Activated CD4-positive, alpha-beta memory T cell treated with anti-CD3 and anti-CD28 coated beads, Interleukin-2, amount 10 ng/mL, durations not matched to agents 7 days and 5 days (primary cell): ENCODE results near the gene NECTIN1. TPM values are rescaled to one million over a fixed set of nuclear protein-coding genes. Genes with fewer than 3 reads are reported as not detected.

Experiments used
- CTCF ChIA-PET: fragments of 350-600 bp; sonication (Branson Sonifier 250); formaldehyde crosslinking; loops from one replicate; lab custom pipeline; 2021; ENCODE audit warnings: antibody characterized with exemption, inconsistent platforms; lab: Charles Lee
- POLR2A ChIA-PET: fragments of 350-600 bp; sonication (Branson Sonifier 250); formaldehyde crosslinking; loops from one replicate; lab custom pipeline; 2021; ENCODE audit warnings: antibody characterized with exemption; lab: Charles Lee
- DNase-seq: peaks from one replicate; pipeline ENCODE4 v3.0.0-alpha.2; 2020
- H3K27ac Mint-ChIP-seq: one replicate; pipeline ENCODE4 v1.8.0; 2021; ENCODE audit warnings: mild to moderate bottlenecking, mixed read lengths
- H3K27me3 Mint-ChIP-seq: one replicate; pipeline ENCODE4 v1.8.0; 2021; ENCODE audit warnings: mixed read lengths
- H3K36me3 Mint-ChIP-seq: one replicate; pipeline ENCODE4 v1.8.0; 2021; ENCODE audit warnings: low read depth, mixed read lengths
- H3K4me1 Mint-ChIP-seq: one replicate; pipeline ENCODE4 v1.8.0; 2021; ENCODE audit warnings: mixed read lengths
- H3K4me3 Mint-ChIP-seq: one replicate; pipeline ENCODE4 v1.8.0; 2021; ENCODE audit warnings: mild to moderate bottlenecking, mixed read lengths
- H3K9me3 Mint-ChIP-seq: one replicate; pipeline ENCODE4 v1.8.0; 2021; ENCODE audit warnings: mixed read lengths
- total RNA-seq, 2 experiments: library from RNA; stranded (reverse); gene quantifications; one replicate each; pipeline ENCODE4 v1.2.3, GENCODE V29; 2021

Gene NECTIN1
- total RNA-seq, 2 experiments from 2014 or later: 1.7 to 1.9 TPM

- ChIA-PET CTCF (interaction anchor here (0.7 to 1.9 kb wide), 3 partner anchors 65 to 505 kb away, joined by 3 to 6 read pairs (median 5); partner anchors contain the start of gene NECTIN1), POLR2A (no interaction called here)
- Mint-ChIP-seq H3K36me3 (no peaks in the 10 kb centered on the region), H3K27me3 (peaks cover 6% of the 10 kb centered on the region), H3K27ac (no peak overlapping the region), H3K4me3 (no peak overlapping the region), H3K9me3 (no peaks in the 10 kb centered on the region), H3K4me1 (no peaks in the 10 kb centered on the region)
- DNase-seq: no peak
These were observed 64.9 kb downstream of the NECTIN1 start for GRCh38 chr11:119664063-119664572.

- CTCF ChIA-PET: interaction anchor here (1.9 kb wide), 1 partner anchor 66 kb away, joined by 6 read pairs; the partner anchor contains the start of gene NECTIN1
- peaks cover 5% of the 10 kb centered on the region for H3K27me3 Mint-ChIP-seq
These were observed 65.7 kb downstream of the NECTIN1 start for GRCh38 chr11:119663279-119663678.

GRCh38 chr11:119661226-119661625 is 67.8 kb downstream of the NECTIN1 start:
- H3K9me3 Mint-ChIP-seq: no peaks in the 10 kb centered on the region
- no peaks in the 10 kb centered on the region for H3K27me3 Mint-ChIP-seq
- H3K36me3 Mint-ChIP-seq: no peaks in the 10 kb centered on the region
- CTCF ChIA-PET: no interaction called here
- no peaks in the 10 kb centered on the region for H3K4me1 Mint-ChIP-seq
- POLR2A ChIA-PET: no interaction called here
- H3K27ac Mint-ChIP-seq: no peak overlapping the region
- no peak overlapping the region for H3K4me3 Mint-ChIP-seq
- no peak for DNase-seq

More at GRCh38 chr11:119663279-119663678, 65.7 kb downstream of the NECTIN1 start:
- H3K27ac Mint-ChIP-seq: no peak overlapping the region
- POLR2A ChIA-PET: no interaction called here
- no peaks in the 10 kb centered on the region for H3K9me3 Mint-ChIP-seq
- H3K4me3 Mint-ChIP-seq: no peak overlapping the region
- no peaks in the 10 kb centered on the region for H3K36me3 Mint-ChIP-seq
- H3K4me1 Mint-ChIP-seq: no peaks in the 10 kb centered on the region
- DNase-seq: no peak

- ChIA-PET CTCF (no interaction called here), POLR2A (no interaction called here)
- no peaks in the 10 kb centered on the region for H3K36me3 Mint-ChIP-seq
- no peak overlapping the region for H3K27ac Mint-ChIP-seq
- H3K4me1 Mint-ChIP-seq: no peaks in the 10 kb centered on the region
- H3K4me3 Mint-ChIP-seq: no peak overlapping the region
- no peaks in the 10 kb centered on the region for H3K9me3 Mint-ChIP-seq
- no peak for DNase-seq
- no peaks in the 10 kb centered on the region for H3K27me3 Mint-ChIP-seq
These were observed 68.9 kb downstream of the NECTIN1 start for GRCh38 chr11:119659971-119660723.

GRCh38 chr11:119652907-119653659 is 75.9 kb downstream of the NECTIN1 start:
- H3K27me3 Mint-ChIP-seq: peaks cover 2% of the 10 kb centered on the region
- no peaks in the 10 kb centered on the region for H3K36me3 Mint-ChIP-seq
- ChIA-PET POLR2A (no interaction called here), CTCF (interaction anchor here (0.8 kb wide), 1 partner anchor 76 kb away, joined by 3 read pairs; the partner anchor contains the start of gene NECTIN1)
- H3K4me3 Mint-ChIP-seq: no peak overlapping the region
- no peak overlapping the region for H3K27ac Mint-ChIP-seq
- peaks cover 2% of the 10 kb centered on the region for H3K9me3 Mint-ChIP-seq
- H3K4me1 Mint-ChIP-seq: no peaks in the 10 kb centered on the region
- DNase-seq: no peak

- H3K27ac Mint-ChIP-seq: no peak overlapping the region
- POLR2A ChIA-PET: no interaction called here
- H3K4me3 Mint-ChIP-seq: no peak overlapping the region
These were observed 77.0 kb downstream of the NECTIN1 start for GRCh38 chr11:119651802-119652584.

GRCh38 chr11:119650251-119650650 is 78.7 kb downstream of the NECTIN1 start:
- H3K27ac Mint-ChIP-seq: no peak overlapping the region
- no peak overlapping the region for H3K4me3 Mint-ChIP-seq
- H3K36me3 Mint-ChIP-seq: no peaks in the 10 kb centered on the region
- DNase-seq: no peak
- H3K4me1 Mint-ChIP-seq: no peaks in the 10 kb centered on the region
- peaks cover 2% of the 10 kb centered on the region for H3K27me3 Mint-ChIP-seq
- POLR2A ChIA-PET: no interaction called here
- H3K9me3 Mint-ChIP-seq: peaks cover 3% of the 10 kb centered on the region
- CTCF ChIA-PET: no interaction called here

More at GRCh38 chr11:119651802-119652584, 77.0 kb downstream of the NECTIN1 start:
- Mint-ChIP-seq H3K27me3 (peaks cover 2% of the 10 kb centered on the region), H3K9me3 (peaks cover 3% of the 10 kb centered on the region), H3K36me3 (no peaks in the 10 kb centered on the region), H3K4me1 (no peaks in the 10 kb centered on the region)
- CTCF ChIA-PET: no interaction called here
- DNase-seq: no peak

DNA sequence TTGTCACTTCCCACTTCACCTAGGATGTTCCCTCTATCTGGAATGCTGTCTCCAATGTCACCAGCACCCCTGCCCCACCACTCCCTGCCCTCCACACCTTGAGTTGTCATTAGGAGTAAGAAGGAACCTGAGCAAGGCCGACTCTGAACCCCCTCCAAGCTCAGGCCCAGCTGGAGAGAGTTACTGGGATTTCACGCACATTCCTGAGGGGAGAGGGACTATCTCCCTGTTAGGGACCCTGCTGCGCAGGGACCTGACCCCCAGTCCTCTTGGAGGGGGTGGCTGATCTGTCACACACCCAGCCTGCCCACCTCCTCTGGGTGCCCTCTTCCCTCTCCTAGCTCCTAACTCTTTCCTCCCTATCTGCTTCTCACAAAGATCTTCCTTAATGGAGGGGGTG is 81.7 kb downstream of the NECTIN1 start:
- no peaks in the 10 kb centered on the region for H3K36me3 Mint-ChIP-seq
- no peak for DNase-seq
- CTCF ChIA-PET: no interaction called here

DNA sequence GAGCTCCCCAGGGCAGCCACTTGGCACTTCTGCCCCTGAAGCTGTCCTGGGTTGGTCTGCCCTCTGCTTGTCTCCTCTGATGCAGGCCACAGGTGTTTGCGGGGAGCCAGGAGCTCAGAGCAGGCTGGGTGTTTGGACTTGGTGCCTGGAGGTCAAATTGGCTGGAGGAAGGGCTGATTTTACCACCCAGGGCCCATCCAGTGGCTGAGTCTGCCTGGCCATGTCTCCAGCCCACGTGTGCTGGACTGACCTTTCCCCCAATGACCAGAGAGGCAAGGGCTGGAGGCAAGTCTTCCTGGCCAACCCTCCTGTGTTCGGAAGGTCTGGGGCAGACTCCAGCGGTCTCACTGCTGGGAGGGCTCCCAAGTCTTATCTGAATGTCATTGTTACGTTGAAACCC is 84.0 kb downstream of the NECTIN1 start:
- DNase-seq: no peak
- Mint-ChIP-seq H3K27me3 (peaks cover 2% of the 10 kb centered on the region), H3K9me3 (peaks cover 3% of the 10 kb centered on the region), H3K4me1 (no peaks in the 10 kb centered on the region), H3K4me3 (no peak overlapping the region), H3K27ac (no peak overlapping the region), H3K36me3 (no peaks in the 10 kb centered on the region)
- ChIA-PET POLR2A (no interaction called here), CTCF (no interaction called here)

More for the DNA sequence above, 81.7 kb downstream of the NECTIN1 start:
- Mint-ChIP-seq H3K27me3 (peaks cover 2% of the 10 kb centered on the region), H3K4me1 (no peaks in the 10 kb centered on the region), H3K27ac (no peak overlapping the region), H3K9me3 (peaks cover 3% of the 10 kb centered on the region), H3K4me3 (no peak overlapping the region)
- POLR2A ChIA-PET: no interaction called here

DNA sequence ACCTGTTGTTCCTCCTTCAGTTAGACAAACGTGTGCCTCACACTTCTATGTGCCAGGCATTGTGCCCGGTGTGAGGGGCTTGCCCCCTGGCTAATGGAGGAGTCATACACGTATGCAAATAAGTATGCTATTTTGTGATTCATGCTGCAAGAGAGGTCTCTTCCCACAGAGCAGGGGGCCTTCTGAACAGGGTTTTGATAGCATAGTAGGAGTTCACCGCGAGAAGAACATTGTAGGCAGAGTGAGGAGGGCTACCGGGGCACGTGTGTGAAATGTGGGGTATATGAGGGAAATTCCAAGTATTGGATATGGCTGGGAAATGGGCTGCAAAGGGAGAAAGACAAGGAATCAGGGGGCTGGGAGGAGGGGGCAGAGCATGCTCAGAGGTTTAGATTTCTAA is 84.5 kb downstream of the NECTIN1 start:
- CTCF ChIA-PET: no interaction called here
- H3K27me3 Mint-ChIP-seq: no peaks in the 10 kb centered on the region
- H3K27ac Mint-ChIP-seq: no peak overlapping the region
- POLR2A ChIA-PET: no interaction called here
- DNase-seq: no peak
- no peak overlapping the region for H3K4me3 Mint-ChIP-seq
- no peaks in the 10 kb centered on the region for H3K36me3 Mint-ChIP-seq
- H3K9me3 Mint-ChIP-seq: peaks cover 3% of the 10 kb centered on the region
- no peaks in the 10 kb centered on the region for H3K4me1 Mint-ChIP-seq

DNA sequence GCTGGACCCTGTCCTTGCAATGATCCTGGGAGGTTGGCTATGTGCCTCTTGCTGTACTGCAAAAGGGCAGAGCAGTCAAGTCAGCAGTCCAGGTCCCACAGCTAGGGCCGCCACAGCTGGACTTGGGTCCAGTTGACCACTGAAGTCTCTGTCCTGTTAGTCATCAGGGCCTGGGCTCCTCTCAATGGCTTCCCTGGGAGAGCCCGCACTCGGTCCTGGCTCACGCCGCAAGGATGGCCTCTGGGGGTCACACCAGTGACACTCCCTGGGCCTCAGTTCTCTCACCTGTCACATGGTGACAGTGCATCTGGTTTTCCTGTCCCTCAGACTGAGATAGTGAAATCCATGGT is 85.1 kb downstream of the NECTIN1 start:
- CTCF ChIA-PET: no interaction called here
- no peak overlapping the region for H3K27ac Mint-ChIP-seq

DNA sequence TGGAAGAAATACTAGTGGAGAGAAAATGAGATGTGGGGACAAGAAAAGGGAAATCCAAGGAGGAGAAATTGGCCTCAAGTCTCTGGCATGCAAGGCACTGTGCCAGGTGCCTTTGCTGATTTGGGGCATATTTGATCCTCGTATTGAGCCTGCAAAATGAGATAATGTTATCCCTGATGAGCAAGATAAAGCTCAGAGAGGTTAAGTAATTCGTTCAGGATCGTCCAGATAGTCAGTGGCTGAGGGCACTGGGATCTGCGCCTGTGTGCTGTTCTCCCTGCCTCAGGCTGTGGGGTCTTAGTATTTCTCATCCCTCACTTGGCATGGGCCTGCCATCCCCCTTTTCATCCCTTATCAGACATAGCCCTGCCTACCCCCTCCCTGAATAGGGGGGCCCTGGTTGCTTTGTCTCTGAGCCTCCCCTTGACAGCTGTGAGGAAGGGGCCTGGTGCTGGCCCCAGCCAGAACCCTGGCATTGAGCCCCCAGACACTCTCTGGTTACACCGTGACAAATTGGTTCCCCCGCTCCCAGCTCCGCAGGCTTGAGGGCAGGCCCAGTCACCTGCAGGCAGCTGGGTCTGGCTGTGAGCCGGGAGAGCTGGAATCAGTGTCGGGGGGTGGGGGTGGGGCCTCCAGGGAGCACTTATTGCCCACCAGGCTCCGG is 85.7 kb downstream of the NECTIN1 start:
- no peak for DNase-seq
- no peak overlapping the region for H3K27ac Mint-ChIP-seq
- ChIA-PET CTCF (interaction anchor here (0.6 to 4.5 kb wide), 2 partner anchors 68 to 87 kb away, joined by 3 to 40 read pairs; partner anchors contain the start of gene NECTIN1), POLR2A (no interaction called here)
- no peak overlapping the region for H3K4me3 Mint-ChIP-seq
- no peaks in the 10 kb centered on the region for H3K36me3 Mint-ChIP-seq
- peaks cover 3% of the 10 kb centered on the region for H3K9me3 Mint-ChIP-seq
- peaks cover 1% of the 10 kb centered on the region for H3K27me3 Mint-ChIP-seq
- no peaks in the 10 kb centered on the region for H3K4me1 Mint-ChIP-seq

More for the DNA sequence above, 85.1 kb downstream of the NECTIN1 start:
- DNase-seq: no peak
- peaks cover 1% of the 10 kb centered on the region for H3K27me3 Mint-ChIP-seq
- H3K36me3 Mint-ChIP-seq: no peaks in the 10 kb centered on the region
- no peak overlapping the region for H3K4me3 Mint-ChIP-seq
- H3K9me3 Mint-ChIP-seq: peaks cover 3% of the 10 kb centered on the region
- POLR2A ChIA-PET: no interaction called here
- H3K4me1 Mint-ChIP-seq: no peaks in the 10 kb centered on the region
